Prostate gland (tissue), 2 donors: ENCODE results near the gene TIGD2. TPM values are rescaled to one million over a fixed set of nuclear protein-coding genes. Genes with fewer than 3 reads are reported as not detected.

ENCODE experiments used
- DNase-seq: peaks from one replicate; pipeline ENCODE4 v3.0.0-alpha.2; 2019; ENCODE audit warnings: low spot score
- H3K27ac ChIP-seq, 2 donors: fragments of 200-600 bp; sonication (generic); 2 replicates each; pipeline ENCODE4 v1.5.1; 2017 to 2019
- H3K27me3 ChIP-seq: fragments of 200-600 bp; sonication (generic); replicated peaks from 2 replicates; pipeline ENCODE4 v1.5.1; 2019; ENCODE audit not compliant: insufficient read depth
- H3K36me3 ChIP-seq, 2 donors: fragments of 200-600 bp; sonication (generic); 1 replicate in 1 of 2; 2 replicates in 1 of 2; pipeline versions ENCODE4 v1.5.1 to v1.8.1; 2017 to 2019
- H3K4me1 ChIP-seq: fragments of 200-600 bp; sonication (generic); replicated peaks from 2 replicates; pipeline ENCODE4 v1.5.1; 2019
- H3K4me3 ChIP-seq, 2 donors: fragments of 200-600 bp; sonication (generic); 2 replicates each; pipeline ENCODE4 v1.5.1; 2017 to 2019
- H3K9me3 ChIP-seq: fragments of 200-600 bp; sonication (generic); 2 replicates; pipeline ENCODE4 v1.5.1; 2017
- POLR2A ChIP-seq: fragments of 450-650 bp; IDR thresholded peaks from one replicate; pipeline ENCODE4 v1.6.1; 2016; ENCODE audit warnings: antibody characterized with exemption, mild to moderate bottlenecking
- POLR2AphosphoS5 ChIP-seq: sonication (generic); formaldehyde crosslinking; IDR thresholded peaks from one replicate; pipeline ENCODE4 v1.6.1; 2017; ENCODE audit warnings: antibody characterized with exemption
- WGBS: methylation state at CpG from one replicate; pipeline ENCODE4 v1.1.5; 2018; 5-methylcytosine and 5-hydroxymethylcytosine counted together
- intact Hi-C: fragments of 100-400 bp; cut with DNase I; formaldehyde crosslinking; loops from one replicate; pipeline ENCODE4 v1.14.2; 2022
- total RNA-seq, 2 donors: library from RNA; depleted of rRNA; stranded (reverse); fragments of >200 nt; gene quantifications; one replicate each; pipeline ENCODE4 v1.1.0, GENCODE V29; 2016
- TF ChIP-seq, protein P1 (sequence below), 4 experiments: fragments of 200-600 bp in 2 of 4; fragments of 450-650 bp in 2 of 4; sonication (generic) in 2 of 4; IDR thresholded peaks; 1 replicate in 3 of 4; 2 replicates in 1 of 4; pipeline ENCODE4 v1.5.1; 2016 to 2019; ENCODE audit warnings: antibody characterized with exemption in 4 of 4, mild to moderate bottlenecking in 2 of 4, moderate library complexity in 2 of 4

The TIGD2 gene
- total RNA-seq, 2 donors from 2014 or later = 8.6 to 8.7 TPM

DNA sequence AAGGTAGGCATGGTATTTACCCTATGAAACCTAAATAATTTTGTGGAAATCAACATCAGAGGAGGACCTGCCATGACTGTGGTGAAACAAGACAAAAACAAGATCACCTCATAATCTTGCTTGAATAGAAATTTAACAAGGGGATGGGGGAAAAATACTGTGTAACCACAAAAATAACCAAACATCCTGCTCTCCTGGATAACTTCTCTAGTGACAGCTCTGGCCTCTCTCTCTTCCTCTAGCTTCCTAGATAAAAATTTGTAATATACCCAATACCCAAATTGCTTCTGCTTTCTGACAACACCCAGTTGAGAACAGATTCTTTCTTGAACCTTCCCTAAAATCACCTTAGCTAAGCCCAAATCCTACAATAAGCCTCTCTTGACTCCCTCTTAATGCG, 11.9 kb upstream of the TIGD2 start:
- 98% methylated on average over 1 of the region's 1 CpG for WGBS
- H3K4me1 ChIP-seq = no peaks in the 10 kb centered on the region
- no peak overlapping the region for H3K27ac ChIP-seq
- no peak overlapping the region for H3K4me3 ChIP-seq
- H3K36me3 ChIP-seq = no peaks in the 10 kb centered on the region
- H3K27me3 ChIP-seq = no peaks in the 10 kb centered on the region
- intact Hi-C loops = no loop called here
- no peak for DNase-seq
- TF ChIP-seq POLR2AphosphoS5 = no peak
- TF ChIP-seq, protein P1, sequence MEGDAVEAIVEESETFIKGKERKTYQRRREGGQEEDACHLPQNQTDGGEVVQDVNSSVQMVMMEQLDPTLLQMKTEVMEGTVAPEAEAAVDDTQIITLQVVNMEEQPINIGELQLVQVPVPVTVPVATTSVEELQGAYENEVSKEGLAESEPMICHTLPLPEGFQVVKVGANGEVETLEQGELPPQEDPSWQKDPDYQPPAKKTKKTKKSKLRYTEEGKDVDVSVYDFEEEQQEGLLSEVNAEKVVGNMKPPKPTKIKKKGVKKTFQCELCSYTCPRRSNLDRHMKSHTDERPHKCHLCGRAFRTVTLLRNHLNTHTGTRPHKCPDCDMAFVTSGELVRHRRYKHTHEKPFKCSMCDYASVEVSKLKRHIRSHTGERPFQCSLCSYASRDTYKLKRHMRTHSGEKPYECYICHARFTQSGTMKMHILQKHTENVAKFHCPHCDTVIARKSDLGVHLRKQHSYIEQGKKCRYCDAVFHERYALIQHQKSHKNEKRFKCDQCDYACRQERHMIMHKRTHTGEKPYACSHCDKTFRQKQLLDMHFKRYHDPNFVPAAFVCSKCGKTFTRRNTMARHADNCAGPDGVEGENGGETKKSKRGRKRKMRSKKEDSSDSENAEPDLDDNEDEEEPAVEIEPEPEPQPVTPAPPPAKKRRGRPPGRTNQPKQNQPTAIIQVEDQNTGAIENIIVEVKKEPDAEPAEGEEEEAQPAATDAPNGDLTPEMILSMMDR (IDR thresholded peaks at IDR 0.05) = no peak
- TF ChIP-seq POLR2A = no peak
- no peaks in the 10 kb centered on the region for H3K9me3 ChIP-seq

- intact Hi-C loops = no loop called here
- TF ChIP-seq POLR2A = no peak
- TF ChIP-seq POLR2AphosphoS5 = no peak
- TF ChIP-seq, protein P1 (IDR thresholded peaks at IDR 0.05) = no peak
- no peaks in the 10 kb centered on the region for H3K36me3 ChIP-seq
Observed at GRCh38 chr4:89100853-89101252, 10.5 kb upstream of the TIGD2 start.

DNA sequence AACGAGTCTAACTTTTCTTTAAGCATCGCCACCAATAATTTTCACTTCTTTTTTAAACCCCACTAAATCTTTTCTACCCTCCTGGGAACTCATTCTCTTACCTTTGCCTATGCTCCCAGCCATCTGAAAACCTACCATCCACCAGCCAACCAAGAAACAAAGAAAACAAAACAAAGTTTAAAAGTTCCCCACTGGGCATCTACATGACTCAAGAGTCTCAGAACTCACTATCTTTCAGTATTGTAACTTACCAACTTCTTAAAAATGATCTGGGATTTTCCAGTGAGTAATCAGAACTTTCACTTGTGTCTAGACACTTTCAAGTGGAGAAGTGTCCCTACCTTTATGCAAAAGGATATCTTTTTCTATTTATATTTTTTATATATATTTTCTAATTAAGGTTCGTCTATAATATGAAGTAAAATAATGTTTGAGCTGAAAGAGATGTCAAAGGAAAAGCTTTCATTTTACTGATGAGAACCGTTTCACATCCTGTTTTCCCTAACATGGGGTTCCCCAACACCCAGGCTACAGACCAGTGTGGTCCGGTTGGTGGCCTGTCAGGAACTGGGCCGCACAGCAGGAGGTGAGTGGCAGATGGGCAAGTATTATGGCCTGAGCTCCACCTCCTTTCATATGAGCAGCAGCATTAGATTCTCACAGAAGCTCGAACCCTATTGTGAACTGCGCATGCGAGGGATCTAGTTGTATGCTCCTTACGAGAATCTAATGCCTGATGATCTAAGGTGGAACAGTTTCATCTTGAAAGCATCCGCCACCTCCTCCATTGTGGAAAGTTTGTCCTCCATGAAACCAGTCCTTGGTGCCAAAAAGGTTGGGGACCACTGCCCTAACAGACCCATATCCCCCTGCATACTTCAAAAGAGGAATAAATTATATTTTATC, 9.8 kb upstream of the TIGD2 start:
- TF ChIP-seq, protein P1 (IDR thresholded peaks at IDR 0.05) = no peak
- 93% methylated on average over 11 of the region's 11 CpGs for WGBS
- H3K4me1 ChIP-seq = no peaks in the 10 kb centered on the region
- H3K9me3 ChIP-seq = no peaks in the 10 kb centered on the region
- no peaks in the 10 kb centered on the region for H3K27me3 ChIP-seq
- no peak overlapping the region for H3K27ac ChIP-seq
- DNase-seq = no peak
- no peaks in the 10 kb centered on the region for H3K36me3 ChIP-seq
- no peak overlapping the region for H3K4me3 ChIP-seq
- intact Hi-C loops = no loop called here

More at GRCh38 chr4:89100853-89101252, 10.5 kb upstream of the TIGD2 start:
- no peak overlapping the region for H3K4me3 ChIP-seq
- 91% methylated on average over 3 of the region's 3 CpGs for WGBS
- no peak overlapping the region for H3K27ac ChIP-seq
- no peak for DNase-seq
- H3K9me3 ChIP-seq = no peaks in the 10 kb centered on the region
- H3K27me3 ChIP-seq = no peaks in the 10 kb centered on the region
- H3K4me1 ChIP-seq = no peaks in the 10 kb centered on the region

- H3K27ac ChIP-seq = no peak overlapping the region
- TF ChIP-seq POLR2A = no peak
- no peak overlapping the region for H3K4me3 ChIP-seq
- DNase-seq = no peak
- H3K4me1 ChIP-seq = no peaks in the 10 kb centered on the region
- 95% methylated on average over 6 of the region's 6 CpGs for WGBS
- H3K27me3 ChIP-seq = no peaks in the 10 kb centered on the region
- no peaks in the 10 kb centered on the region for H3K9me3 ChIP-seq
- intact Hi-C loops = no loop called here
- no peaks in the 10 kb centered on the region for H3K36me3 ChIP-seq
Observed at GRCh38 chr4:89105726-89106125, 5.6 kb upstream of the TIGD2 start.

- intact Hi-C loops = no loop called here
- H3K27ac ChIP-seq = no peak overlapping the region
- TF ChIP-seq, protein P1 (IDR thresholded peaks at IDR 0.05) = no peak
- TF ChIP-seq POLR2AphosphoS5 (no peak), POLR2A (no peak)
- no peaks in the 10 kb centered on the region for H3K9me3 ChIP-seq
- H3K4me3 ChIP-seq = no peak overlapping the region
- DNase-seq = no peak
- H3K36me3 ChIP-seq = no peaks in the 10 kb centered on the region
- WGBS = 98% methylated on average over 4 of the region's 4 CpGs
- H3K4me1 ChIP-seq = no peaks in the 10 kb centered on the region
- H3K27me3 ChIP-seq = no peaks in the 10 kb centered on the region
Observed at GRCh38 chr4:89108091-89108490, 3.2 kb upstream of the TIGD2 start.
